ENCODE data around the gene DHH. TPM values are rescaled to one million over a fixed set of nuclear protein-coding genes. Genes with fewer than 3 reads are reported as not detected.

The DHH gene
- polyA plus RNA-seq, 1 of the 3 experiments (the other 2 are of a cell fraction) = 0.13 TPM

GRCh38 chr12:49055978-49056754 is 38.4 kb downstream of the DHH start:
- Histone ChIP-seq H3K9ac (peak overlapping the region; percentile 98; the same call in 1 of the 2 replicates), H3K79me2 (ENCODE audit: insufficient read depth) (peaks cover 79% of the 10 kb centered on the region), H3K4me1 (ENCODE audit: control insufficient read depth in 1 of 2, insufficient read depth in 2 of 2, low read depth in 1 of 2, low read length in 1 of 2) (peaks cover 17 to 36% of the 10 kb centered on the region in 2 experiments; a peak in 3 of 4 replicates), H3K27me3 (ENCODE audit: insufficient read depth) (no peaks in the 10 kb centered on the region), H3K36me3 (replicated peaks in 1 of 2; ENCODE audit: control insufficient read depth in 1 of 2, insufficient read depth in 2 of 2, low read length in 1 of 2) (peaks cover 17 to 42% of the 10 kb centered on the region in 2 experiments), H3K27ac (ENCODE audit: low read depth in 2 of 2, low read length in 1 of 2) (peak overlapping the region in 1 of 2 experiments; percentile 13; a peak in 2 of 4 replicates), H4K20me1 (ENCODE audit: insufficient read depth) (peaks cover 67% of the 10 kb centered on the region), H3K4me3 (ENCODE audit: low read depth in 2 of 2, low read length in 1 of 2) (peak overlapping the region; percentile 90 to 96; a peak in 3 of 4 replicates), H3F3A (replicated peaks; ENCODE audit: insufficient read depth) (peaks cover 13% of the 10 kb centered on the region), H3K4me2 (peak overlapping the region; percentile 96), H2AFZ (ENCODE audit: low read depth) (no peak overlapping the region), H3K9me2 (no peaks in the 10 kb centered on the region), H3K9me3 (no peaks in the 10 kb centered on the region)
- ChIA-PET CTCF (interaction anchor here (1.2 to 8.1 kb wide), 5 partner anchors 11 to 68 kb away, joined by 5 to 49 read pairs (median 5); no protein-coding TSS in a partner anchor), POLR2A (interaction anchor here (0.6 kb wide), 1 partner anchor 12 kb away, joined by 3 read pairs; no protein-coding TSS in a partner anchor)
- peak; percentile 81 for DNase-seq
- no peak for TF ChIP-seq FOXM1 (IDR thresholded peaks at IDR 0.05; ENCODE audit: low read depth)
- TF ChIP-seq GABPA (IDR thresholded peaks at IDR 0.05; ENCODE audit: low read depth) = peak; percentile 47
- TF ChIP-seq NRF1 (IDR thresholded peaks at IDR 0.05; ENCODE audit: low read depth, low read length) = peak; percentile 74
- TF ChIP-seq ELF1 (IDR thresholded peaks at IDR 0.05) = 0 out of 2 replicates have a peak, but pooled peaks have one; percentile 26
- 57% methylated on average over 7 of the region's 7 CpGs for WGBS (ENCODE audit: low lambda C conversion rate)

GRCh38 chr12:49055092-49055491 is 39.5 kb downstream of the DHH start:
- Histone ChIP-seq H3K36me3 (replicated peaks in 1 of 2; ENCODE audit: control insufficient read depth in 1 of 2, insufficient read depth in 2 of 2, low read length in 1 of 2) (peaks cover 21 to 53% of the 10 kb centered on the region in 2 experiments), H3K4me3 (ENCODE audit: low read depth in 2 of 2, low read length in 1 of 2) (no peak overlapping the region), H3K9ac (no peak overlapping the region), H3K9me3 (no peaks in the 10 kb centered on the region), H3K79me2 (ENCODE audit: insufficient read depth) (peaks cover 72% of the 10 kb centered on the region), H2AFZ (ENCODE audit: low read depth) (no peak overlapping the region), H3K4me2 (0 out of 2 replicates have a peak overlapping the region, but pooled peaks have one; percentile 96), H3K27ac (ENCODE audit: low read depth in 2 of 2, low read length in 1 of 2) (no peak overlapping the region), H3F3A (replicated peaks; ENCODE audit: insufficient read depth) (peaks cover 13% of the 10 kb centered on the region), H4K20me1 (ENCODE audit: insufficient read depth) (peaks cover 74% of the 10 kb centered on the region), H3K4me1 (ENCODE audit: control insufficient read depth in 1 of 2, insufficient read depth in 2 of 2, low read depth in 1 of 2, low read length in 1 of 2) (peaks cover 19 to 35% of the 10 kb centered on the region in 2 experiments), H3K27me3 (ENCODE audit: insufficient read depth) (no peaks in the 10 kb centered on the region), H3K9me2 (no peaks in the 10 kb centered on the region)
- no peak for DNase-seq
- CTCF ChIA-PET = interaction anchor here (0.8 to 8.1 kb wide), 8 partner anchors 10 to 120 kb away, joined by 3 to 49 read pairs (median 5); no protein-coding TSS in a partner anchor
- TF ChIP-seq TEAD4 (IDR thresholded peaks at IDR 0.05; ENCODE audit: borderline replicate concordance, insufficient read depth) = no peak
- TF ChIP-seq POLR2AphosphoS5 (IDR thresholded peaks at IDR 0.05; ENCODE audit: low read depth, low read length) = no peak
- no peak for TF ChIP-seq GABPA (IDR thresholded peaks at IDR 0.05; ENCODE audit: low read depth)
- no peak for TF ChIP-seq USF2 (IDR thresholded peaks at IDR 0.05; ENCODE audit: borderline replicate concordance, low read depth, low read length)
- TF ChIP-seq SIN3A (IDR thresholded peaks at IDR 0.05; ENCODE audit: borderline replicate concordance, low read depth, low read length) = no peak
- no peak for TF ChIP-seq TCF12 (IDR thresholded peaks at IDR 0.05)
- TF ChIP-seq NRF1 (IDR thresholded peaks at IDR 0.05; ENCODE audit: low read depth, low read length) = no peak
- no peak for TF ChIP-seq RAD21 (IDR thresholded peaks at IDR 0.05; ENCODE audit: low read length)
- no peak for TF ChIP-seq MAX (IDR thresholded peaks at IDR 0.05; ENCODE audit: low read depth)
- TF ChIP-seq ELF1 (IDR thresholded peaks at IDR 0.05) = no peak
- TF ChIP-seq RFX5 (IDR thresholded peaks at IDR 0.05; ENCODE audit: low read length) = no peak
- no peak for TF ChIP-seq EZH2phosphoT487 (IDR thresholded peaks at IDR 0.05; ENCODE audit: borderline replicate concordance, low read depth)
- no peak for TF ChIP-seq NFIC (IDR thresholded peaks at IDR 0.05; ENCODE audit: borderline replicate concordance)
- no peak for TF ChIP-seq JUND (IDR thresholded peaks at IDR 0.05)
- WGBS (ENCODE audit: low lambda C conversion rate) = 91% methylated on average over 4 of the region's 4 CpGs
- POLR2A ChIA-PET = no interaction called here

Measured in SK-N-SH (cell line).